Measurements from ENCODE around the gene C11orf68. TPM values are rescaled to one million over a fixed set of nuclear protein-coding genes. Genes with fewer than 3 reads are reported as not detected.

C11orf68 gene
- 11.7 TPM for total RNA-seq (2013)
- polyA plus RNA-seq (10 to 100 TPM; 21.8 to 31.5 (median 22.8) TPM), polyA minus RNA-seq (23.6 and 33.7 TPM in 2 replicates), total RNA-seq (7.9 to 27.9 (median 20.9) reads per million in 11 experiments)

DNA sequence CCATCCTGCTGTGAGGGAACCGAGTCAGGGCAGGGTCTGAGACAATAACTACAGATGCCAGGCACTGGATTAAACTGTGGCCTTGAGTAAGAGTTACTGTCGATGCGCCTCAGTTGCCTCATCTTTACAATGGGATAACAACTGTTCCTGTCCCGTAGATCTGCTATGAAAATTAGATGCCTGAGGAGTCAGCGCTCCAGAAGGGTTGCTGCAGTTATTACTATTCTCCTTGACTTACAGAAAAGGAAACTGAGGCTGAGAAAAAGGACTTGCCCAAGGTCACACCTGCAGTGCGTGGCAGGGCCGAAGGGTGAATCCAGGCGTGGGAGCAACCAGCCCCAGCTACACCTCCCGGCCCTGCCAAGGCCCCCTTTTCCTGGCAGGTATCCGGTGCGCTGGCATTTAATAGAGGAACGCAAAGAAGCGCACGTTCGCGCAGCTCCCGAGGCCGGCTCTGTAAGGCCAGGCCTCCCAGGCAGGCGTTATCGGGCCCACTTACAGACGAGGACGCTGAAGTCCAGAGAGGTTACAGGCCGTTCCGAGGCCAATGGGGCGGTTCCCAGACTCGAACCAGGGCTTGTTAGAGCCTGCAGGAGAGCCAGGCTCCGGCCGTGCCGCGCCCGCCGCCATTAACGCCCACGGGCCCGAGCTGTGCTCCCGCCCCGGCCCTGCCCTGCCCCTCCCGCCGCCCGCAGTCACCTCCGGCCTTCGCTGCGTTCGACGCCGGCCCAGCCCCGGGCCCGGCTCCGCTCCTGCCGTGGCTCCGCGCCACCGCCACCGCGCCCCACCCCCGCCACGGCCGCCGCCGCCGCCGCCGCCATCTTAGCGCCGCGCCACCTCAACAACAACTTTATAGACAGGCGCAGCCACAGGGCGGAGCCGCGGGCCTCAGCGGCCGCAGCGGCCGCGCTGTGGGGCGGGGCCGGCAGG, at the start of gene C11orf68:
Gene C11orf68, minus strand, starts transcription at position 852 of the 930 bp plus-strand sequence. Its CDS starts 31 bp downstream, at position 821.
- Mint-ChIP-seq H3K9me3 (no peaks in the 10 kb centered on the region), H3K27ac (peak within 1 kb of the TSS; percentile 81 to 93 (median 87)), H3K27me3 (ENCODE audit: low read depth in 3 of 3) (peaks cover 0 to 2% (median 0%) of the 10 kb centered on the region in 3 donors), H3K4me3 (peak within 1 kb of the TSS; percentile 89 to 95), H3K4me1 (peaks cover 58% of the 10 kb centered on the region), H3K36me3 (peaks cover 26 to 29% of the 10 kb centered on the region in 2 donors)
- Histone ChIP-seq H3K36me3 (replicated peaks in 1 of 2; ENCODE audit: control insufficient read depth in 1 of 2, insufficient read depth in 2 of 2, low read length in 2 of 2) (peaks cover 12 to 19% of the 10 kb centered on the region in 2 donors), H2AFZ (ENCODE audit: insufficient read depth, low read depth, low read length, poor library complexity, severe bottlenecking) (peak within 1 kb of the TSS; percentile 82), H3K4me2 (replicated peaks; ENCODE audit: extremely low read depth, low read length, poor library complexity, severe bottlenecking) (peak within 1 kb of the TSS; percentile 99), H3K79me2 (ENCODE audit: insufficient read depth, low read length) (peaks cover 38% of the 10 kb centered on the region), H3K9me3 (replicated peaks in 1 of 2; ENCODE audit: control insufficient read depth in 1 of 2, insufficient read depth in 1 of 2, low read length in 2 of 2) (no peaks in the 10 kb centered on the region), H3K4me1 (ENCODE audit: control insufficient read depth in 1 of 2, insufficient read depth in 2 of 2, low read length in 2 of 2) (peaks cover 58 to 63% of the 10 kb centered on the region in 2 donors), H4K20me1 (ENCODE audit: insufficient read depth, low read length) (peaks cover 10% of the 10 kb centered on the region), H3K27ac (ENCODE audit: low read depth in 1 of 2, low read length in 2 of 2) (peak within 1 kb of the TSS; percentile 61 to 94), H3K9ac (ENCODE audit: insufficient read depth, low read length, poor library complexity, severe bottlenecking) (peak within 1 kb of the TSS; percentile 94), H3K4me3 (replicated peaks in 1 of 3; ENCODE audit: low read depth in 2 of 3, low read length in 3 of 3) (peak within 1 kb of the TSS; percentile 93 to 99 (median 98)), H3K27me3 (ENCODE audit: control insufficient read depth in 2 of 2, insufficient read depth in 2 of 2, low read length in 2 of 2) (no peaks in the 10 kb centered on the region)
- TF ChIP-seq, protein P1, sequence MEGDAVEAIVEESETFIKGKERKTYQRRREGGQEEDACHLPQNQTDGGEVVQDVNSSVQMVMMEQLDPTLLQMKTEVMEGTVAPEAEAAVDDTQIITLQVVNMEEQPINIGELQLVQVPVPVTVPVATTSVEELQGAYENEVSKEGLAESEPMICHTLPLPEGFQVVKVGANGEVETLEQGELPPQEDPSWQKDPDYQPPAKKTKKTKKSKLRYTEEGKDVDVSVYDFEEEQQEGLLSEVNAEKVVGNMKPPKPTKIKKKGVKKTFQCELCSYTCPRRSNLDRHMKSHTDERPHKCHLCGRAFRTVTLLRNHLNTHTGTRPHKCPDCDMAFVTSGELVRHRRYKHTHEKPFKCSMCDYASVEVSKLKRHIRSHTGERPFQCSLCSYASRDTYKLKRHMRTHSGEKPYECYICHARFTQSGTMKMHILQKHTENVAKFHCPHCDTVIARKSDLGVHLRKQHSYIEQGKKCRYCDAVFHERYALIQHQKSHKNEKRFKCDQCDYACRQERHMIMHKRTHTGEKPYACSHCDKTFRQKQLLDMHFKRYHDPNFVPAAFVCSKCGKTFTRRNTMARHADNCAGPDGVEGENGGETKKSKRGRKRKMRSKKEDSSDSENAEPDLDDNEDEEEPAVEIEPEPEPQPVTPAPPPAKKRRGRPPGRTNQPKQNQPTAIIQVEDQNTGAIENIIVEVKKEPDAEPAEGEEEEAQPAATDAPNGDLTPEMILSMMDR (IDR thresholded peaks at IDR 0.05) = no peak
- intact Hi-C loops (cut with micrococcal nuclease) = loop anchor here in 1 of 2 donors (1.0 to 2.0 kb wide), 2 partner anchors 18 to 43 kb away; partner anchors contain the start of genes FOSL1 and SART1
- WGBS (ENCODE audit: insufficient coverage) = 3% methylated on average over 49 of the region's 77 CpGs
- no peak for DNase-seq

DNA sequence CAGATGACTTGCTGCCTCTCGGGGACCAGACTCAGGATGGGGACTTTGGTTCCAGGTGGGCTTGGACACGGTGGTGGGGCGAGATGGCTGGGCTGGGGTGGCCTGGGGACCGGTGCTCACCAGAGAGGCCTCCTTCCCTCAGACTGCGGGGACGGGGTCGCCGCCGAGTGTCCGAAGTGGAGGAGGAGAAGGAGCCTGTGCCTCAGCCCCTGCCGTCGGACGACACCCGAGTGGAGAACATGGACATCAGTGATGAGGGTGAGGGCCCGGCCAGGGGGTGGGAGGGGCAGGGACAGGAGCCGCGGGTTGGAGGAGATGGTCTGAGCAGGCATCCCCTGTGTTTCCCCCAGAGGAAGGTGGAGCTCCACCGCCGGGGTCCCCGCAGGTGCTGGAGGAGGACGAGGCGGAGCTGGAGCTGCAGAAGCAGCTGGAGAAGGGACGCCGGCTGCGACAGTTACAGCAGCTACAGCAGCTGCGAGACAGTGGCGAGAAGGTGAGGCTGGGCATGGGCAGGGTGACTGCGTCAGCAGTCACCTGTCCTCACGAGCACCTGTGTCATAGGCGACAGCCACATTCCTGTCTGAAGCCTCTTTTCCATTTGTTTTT, 48.6 kb upstream of the C11orf68 start:
- peaks cover 28% of the 10 kb centered on the region for H4K20me1 ChIP-seq (ENCODE audit: insufficient read depth, low read length)
- H3K36me3 ChIP-seq (replicated peaks in 1 of 2; ENCODE audit: control insufficient read depth in 1 of 2, insufficient read depth in 2 of 2, low read length in 2 of 2) = peaks cover 70 to 80% of the 10 kb centered on the region in 2 donors
- no peak overlapping the region for H2AFZ ChIP-seq (ENCODE audit: insufficient read depth, low read depth, low read length, poor library complexity, severe bottlenecking)
- H3K4me2 ChIP-seq (replicated peaks; ENCODE audit: extremely low read depth, low read length, poor library complexity, severe bottlenecking) = no peak overlapping the region
- H3K9me3 Mint-ChIP-seq = no peaks in the 10 kb centered on the region
- peaks cover 15 to 23% of the 10 kb centered on the region in 2 donors for H3K4me1 ChIP-seq (ENCODE audit: control insufficient read depth in 1 of 2, insufficient read depth in 2 of 2, low read length in 2 of 2)
- H3K27me3 ChIP-seq (ENCODE audit: control insufficient read depth in 2 of 2, insufficient read depth in 2 of 2, low read length in 2 of 2) = no peaks in the 10 kb centered on the region
- peaks cover 24% of the 10 kb centered on the region for H3K4me1 Mint-ChIP-seq
- DNase-seq = no peak
- 97% methylated on average over 24 of the region's 30 CpGs for WGBS (ENCODE audit: insufficient coverage)
- no peaks in the 10 kb centered on the region for H3K27me3 Mint-ChIP-seq (ENCODE audit: low read depth in 3 of 3)
- H3K9ac ChIP-seq (ENCODE audit: insufficient read depth, low read length, poor library complexity, severe bottlenecking) = no peak overlapping the region
- no peak overlapping the region for H3K27ac ChIP-seq (ENCODE audit: low read depth in 1 of 2, low read length in 2 of 2)
- no peak overlapping the region for H3K4me3 Mint-ChIP-seq
- H3K4me3 ChIP-seq (replicated peaks in 1 of 3; ENCODE audit: low read depth in 2 of 3, low read length in 3 of 3) = no peak overlapping the region
- H3K27ac Mint-ChIP-seq = peak overlapping the region in 1 of 7 donors; percentile 5
- H3K79me2 ChIP-seq (ENCODE audit: insufficient read depth, low read length) = peaks cover 26% of the 10 kb centered on the region
- intact Hi-C loops (cut with micrococcal nuclease) = no loop called here
- H3K36me3 Mint-ChIP-seq = peaks cover 78 to 84% of the 10 kb centered on the region in 2 donors
- no peaks in the 10 kb centered on the region for H3K9me3 ChIP-seq (replicated peaks in 1 of 2; ENCODE audit: control insufficient read depth in 1 of 2, insufficient read depth in 1 of 2, low read length in 2 of 2)
- TF ChIP-seq, protein P1 (IDR thresholded peaks at IDR 0.05) = no peak

All from CD14-positive monocyte (primary cell).